MCF 10A (cell line): ENCODE data around the gene MAP2K4. TPM values are rescaled to one million over a fixed set of nuclear protein-coding genes. Genes with fewer than 3 reads are reported as not detected.
A peak's percentile ranks its signal among the peaks of the same experiment; 100 is the strongest.
"Not testable (repeated sequence)": the region's sequence is repeated elsewhere in the genome, so short reads cannot be mapped to it uniquely, and the experiment has no call there.

Source experiments
- BruUV-seq: library from RNA; stranded (reverse); fragments of 400-500 nt; replicated peaks from 2 replicates; lab custom pipeline; 2021; lab: Mats Ljungman, UMichigan
- CTCF ChIA-PET: fragments of 300-600 bp; sonication (Branson Sonifier 250); formaldehyde crosslinking; extraction: SDS; loops from one replicate; lab custom pipeline; 2021; ENCODE audit warnings: antibody characterized with exemption, inconsistent platforms; lab: Yijun Ruan, JAX
- POLR2A ChIA-PET: fragments of 300-600, 350-650 bp; sonication (Branson Sonifier 250); formaldehyde crosslinking; extraction: SDS; loops from one replicate; lab custom pipeline; 2020; ENCODE audit warnings: antibody characterized with exemption, inconsistent platforms; lab: Yijun Ruan, JAX
- DNase-seq: peaks from one replicate; pipeline ENCODE4 v3.0.0-alpha.2; 2018; ENCODE audit not compliant: unreplicated experiment
- H3K27ac Mint-ChIP-seq: one replicate; pipeline ENCODE4 v1.8.0; 2022; ENCODE audit warnings: mild to moderate bottlenecking, low read depth, mixed read lengths; ENCODE audit not compliant: unreplicated experiment
- H3K27me3 Mint-ChIP-seq: one replicate; pipeline ENCODE4 v1.8.0; 2022; ENCODE audit warnings: mixed read lengths; ENCODE audit not compliant: insufficient read depth, unreplicated experiment
- H3K36me3 Mint-ChIP-seq: one replicate; pipeline ENCODE4 v1.8.0; 2022; ENCODE audit warnings: mild to moderate bottlenecking, moderate library complexity, mixed read lengths; ENCODE audit not compliant: insufficient read depth, unreplicated experiment
- H3K4me1 Mint-ChIP-seq: one replicate; pipeline ENCODE4 v1.8.0; 2022; ENCODE audit warnings: mixed read lengths; ENCODE audit not compliant: insufficient read depth, unreplicated experiment
- H3K4me3 Mint-ChIP-seq: one replicate; pipeline ENCODE4 v1.8.0; 2022; ENCODE audit warnings: mild to moderate bottlenecking, moderate library complexity, mixed read lengths; ENCODE audit not compliant: unreplicated experiment
- H3K9me3 Mint-ChIP-seq: one replicate; pipeline ENCODE4 v1.8.0; 2022; ENCODE audit warnings: mixed read lengths; ENCODE audit not compliant: unreplicated experiment
- CTCF ChIP-seq: fragments of 200-600 bp; IDR thresholded peaks from one replicate; pipeline ENCODE4 v1.8.0; 2022; ENCODE audit warnings: antibody characterized with exemption, mild to moderate bottlenecking; ENCODE audit not compliant: unreplicated experiment
- intact Hi-C: fragments of 100-400 bp; cut with micrococcal nuclease; formaldehyde crosslinking; loops from 2 replicates; pipeline ENCODE4 v1.14.1; 2022
- total RNA-seq: library from RNA; stranded (reverse); gene quantifications from 2 replicates; pipeline ENCODE4 v1.2.3, GENCODE V29; 2022

The MAP2K4 gene
- total RNA-seq, 1 experiment from 2014 or later: 29.2 TPM

- no peaks in the 10 kb centered on the region for H3K4me1 Mint-ChIP-seq
Observed at GRCh38 chr17:12136646-12137045, 116.0 kb downstream of the MAP2K4 start.

GRCh38 chr17:12137859-12138258, 117.2 kb downstream of the MAP2K4 start:
- H3K4me1 Mint-ChIP-seq: no peaks in the 10 kb centered on the region
- TF ChIP-seq CTCF: no peak
- H3K27me3 Mint-ChIP-seq: no peaks in the 10 kb centered on the region
- H3K9me3 Mint-ChIP-seq: peaks cover 10% of the 10 kb centered on the region
- no TSS peak for BruUV-seq
- H3K27ac Mint-ChIP-seq: no peak overlapping the region
- intact Hi-C loops: no loop called here
- H3K36me3 Mint-ChIP-seq: peaks cover 59% of the 10 kb centered on the region
- no peak for DNase-seq
- POLR2A ChIA-PET: no interaction called here
- CTCF ChIA-PET: no interaction called here
- H3K4me3 Mint-ChIP-seq: no peak overlapping the region

More at GRCh38 chr17:12136646-12137045, 116.0 kb downstream of the MAP2K4 start:
- intact Hi-C loops: no loop called here
- peaks cover 10% of the 10 kb centered on the region for H3K9me3 Mint-ChIP-seq
- no peak for TF ChIP-seq CTCF
- ChIA-PET POLR2A (interaction anchor here (1.3 to 1.6 kb wide), 2 partner anchors 12 to 20 kb away, joined by 3 to 6 read pairs; no protein-coding TSS in a partner anchor), CTCF (interaction anchor here (1.4 kb wide), 1 partner anchor 44 kb away, joined by 4 read pairs; no protein-coding TSS in a partner anchor)
- no peaks in the 10 kb centered on the region for H3K27me3 Mint-ChIP-seq
- H3K27ac Mint-ChIP-seq: no peak overlapping the region
- peaks cover 59% of the 10 kb centered on the region for H3K36me3 Mint-ChIP-seq
- DNase-seq: no peak
- BruUV-seq: no TSS peak
- H3K4me3 Mint-ChIP-seq: no peak overlapping the region

GRCh38 chr17:12140685-12141084, 120.0 kb downstream of the MAP2K4 start:
- POLR2A ChIA-PET: no interaction called here
- H3K9me3 Mint-ChIP-seq: peaks cover 10% of the 10 kb centered on the region
- H3K27me3 Mint-ChIP-seq: no peaks in the 10 kb centered on the region
- no peak for TF ChIP-seq CTCF
- no peak overlapping the region for H3K27ac Mint-ChIP-seq
- no peaks in the 10 kb centered on the region for H3K4me1 Mint-ChIP-seq
- BruUV-seq: no TSS peak
- CTCF ChIA-PET: no interaction called here
- no peak overlapping the region for H3K4me3 Mint-ChIP-seq
- no peak for DNase-seq
- H3K36me3 Mint-ChIP-seq: peaks cover 50% of the 10 kb centered on the region
- intact Hi-C loops: no loop called here

DNA sequence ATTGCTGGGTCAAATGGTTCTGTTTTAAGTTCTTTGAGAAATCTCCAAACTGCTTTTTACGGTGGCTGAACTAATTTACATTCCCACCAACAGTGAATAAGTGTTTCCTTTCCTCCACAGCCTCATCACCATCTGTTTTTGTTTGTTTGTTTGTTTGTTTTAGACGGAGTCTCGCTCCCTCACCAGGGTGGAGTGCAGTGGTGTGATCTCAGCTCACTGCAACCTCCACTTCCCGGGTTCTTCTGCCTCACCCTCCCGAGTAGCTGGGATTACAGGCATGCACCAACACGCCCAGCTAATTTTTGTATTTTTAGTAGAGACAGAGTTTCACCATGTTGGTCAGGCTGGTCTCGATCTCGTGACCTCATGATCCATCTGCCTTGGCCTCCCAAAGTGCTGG, 141.5 kb downstream of the MAP2K4 start:
- H3K27ac Mint-ChIP-seq: peak overlapping the region; percentile 64
- H3K4me1 Mint-ChIP-seq, H3K36me3 Mint-ChIP-seq, intact Hi-C loops, H3K27me3 Mint-ChIP-seq, H3K4me3 Mint-ChIP-seq, POLR2A ChIA-PET, CTCF ChIA-PET, BruUV-seq, DNase-seq: not testable (repeated sequence)
- H3K9me3 Mint-ChIP-seq: peaks cover 12% of the 10 kb centered on the region
